CD4-positive, alpha-beta T cell (primary cell): Measurements from ENCODE around the gene NDUFA3. TPM values are rescaled to one million over a fixed set of nuclear protein-coding genes. Genes with fewer than 3 reads are reported as not detected.

Source experiments
- ATAC-seq: fragments of 200-7000 bp; cut with Tn5 transposase; one replicate; pipeline ENCODE4 v1.10.0; 2022; ENCODE audit warnings: mild to moderate bottlenecking; ENCODE audit not compliant: poor library complexity
- CTCF ChIA-PET: fragments of 350-600 bp; sonication (Branson Sonifier 250); formaldehyde crosslinking; loops from one replicate; lab custom pipeline; 2021; ENCODE audit warnings: antibody characterized with exemption, inconsistent platforms; lab: Charles Lee
- POLR2A ChIA-PET: fragments of 350-600 bp; sonication (Branson Sonifier 250); formaldehyde crosslinking; loops from one replicate; lab custom pipeline; 2021; ENCODE audit warnings: antibody characterized with exemption, inconsistent platforms; lab: Charles Lee
- DNase-seq, 14 experiments: peaks; one replicate each; pipeline ENCODE4 v3.0.0-alpha.2; 2013 to 2020; ENCODE audit warnings: mixed read lengths in 2 of 14
- H3K27ac ChIP-seq, 2 donors: one replicate each; pipeline versions ENCODE4 v1.5.1 to v1.7.0; 2013; ENCODE audit warnings: low read length in 2 of 2, low read depth in 1 of 2, mild to moderate bottlenecking in 1 of 2
- H3K27me3 ChIP-seq, 2 experiments: 1 replicate in 1 of 2; 2 replicates in 1 of 2; pipeline versions ENCODE4 v1.6.1 to v1.7.0; 2013; ENCODE audit warnings: low read length in 2 of 2, control low read depth in 1 of 2, mild to moderate bottlenecking in 1 of 2, moderate library complexity in 1 of 2; ENCODE audit not compliant: insufficient read depth in 2 of 2, control insufficient read depth in 1 of 2
- H3K36me3 ChIP-seq: one replicate; pipeline ENCODE4 v1.6.1; 2013; ENCODE audit warnings: low read length, control low read depth; ENCODE audit not compliant: insufficient read depth
- H3K4me1 ChIP-seq: one replicate; pipeline ENCODE4 v1.6.1; 2013; ENCODE audit warnings: low read length, control low read depth; ENCODE audit not compliant: insufficient read depth
- H3K4me3 ChIP-seq: one replicate; pipeline ENCODE4 v1.5.1; 2013; ENCODE audit warnings: mild to moderate bottlenecking, low read length, moderate library complexity
- H3K9me3 ChIP-seq, 2 experiments: 1 replicate in 1 of 2; 2 replicates in 1 of 2; pipeline versions ENCODE4 v1.6.1 to v1.7.0; 2013; ENCODE audit warnings: low read length in 2 of 2, mild to moderate bottlenecking in 2 of 2, control low read depth in 1 of 2, moderate library complexity in 1 of 2; ENCODE audit not compliant: control insufficient read depth in 1 of 2, insufficient read depth in 1 of 2
- H3K27ac Mint-ChIP-seq: one replicate; pipeline ENCODE4 v1.8.0; 2020; ENCODE audit warnings: mixed read lengths
- H3K27me3 Mint-ChIP-seq: one replicate; pipeline ENCODE4 v1.8.0; 2021; ENCODE audit warnings: mixed read lengths
- H3K36me3 Mint-ChIP-seq: one replicate; pipeline ENCODE4 v1.8.0; 2021; ENCODE audit warnings: low read depth, mixed read lengths
- H3K4me1 Mint-ChIP-seq: one replicate; pipeline ENCODE4 v1.8.0; 2021; ENCODE audit warnings: low read depth, mixed read lengths
- H3K4me3 Mint-ChIP-seq: one replicate; pipeline ENCODE4 v1.8.0; 2020; ENCODE audit warnings: mild to moderate bottlenecking, mixed read lengths
- H3K9me3 Mint-ChIP-seq: one replicate; pipeline ENCODE4 v1.8.0; 2020; ENCODE audit warnings: mixed read lengths
- CTCF ChIP-seq: fragments of 200-600 bp; IDR thresholded peaks from one replicate; pipeline ENCODE4 v1.8.0; 2022; ENCODE audit warnings: antibody characterized with exemption, mild to moderate bottlenecking
- intact Hi-C, 2 experiments: fragments of 100-400 bp; cut with DNase I in 1 of 2; cut with micrococcal nuclease in 1 of 2; formaldehyde crosslinking; loops; one replicate each; pipeline versions ENCODE4 v1.15.1 to v1.9.0; 2023 to 2025; cut with DNase I, micrococcal nuclease
- total RNA-seq, 174 experiments: library from RNA in 2 of 174; stranded (reverse) in 2 of 174; gene quantifications; one replicate each; pipeline ENCODE4 v1.2.3 and lab custom pipeline; 2021 to 2026

The NDUFA3 gene
- total RNA-seq, 2 experiments from 2014 or later = 63.0 to 63.5 TPM

GRCh38 chr19:54152878-54153524, 50.3 kb downstream of the NDUFA3 start:
- DNase-seq = no peak
- H3K27me3 ChIP-seq = no peaks in the 10 kb centered on the region
- no peak overlapping the region for H3K4me3 Mint-ChIP-seq
- peaks cover 92% of the 10 kb centered on the region for H3K36me3 ChIP-seq
- TF ChIP-seq CTCF = no peak
- ATAC-seq = no peak
- H3K9me3 Mint-ChIP-seq = no peaks in the 10 kb centered on the region
- ChIA-PET POLR2A (interaction anchor here (0.7 to 1.2 kb wide), 3 partner anchors 16 to 37 kb away, joined by 3 to 4 read pairs (median 3); partner anchors contain the start of genes CNOT3, MBOAT7, PRPF31 and TFPT), CTCF (no interaction called here)
- no peak overlapping the region for H3K4me3 ChIP-seq
- H3K27ac ChIP-seq = peak overlapping the region in 1 of 2 donors; percentile 17
- intact Hi-C loops = no loop called here
- H3K27ac Mint-ChIP-seq = peak overlapping the region; percentile 83
- peaks cover 88% of the 10 kb centered on the region for H3K36me3 Mint-ChIP-seq
- H3K9me3 ChIP-seq = no peaks in the 10 kb centered on the region
- no peaks in the 10 kb centered on the region for H3K27me3 Mint-ChIP-seq
- H3K4me1 Mint-ChIP-seq = peaks cover 30% of the 10 kb centered on the region
- peaks cover 45% of the 10 kb centered on the region for H3K4me1 ChIP-seq

DNA sequence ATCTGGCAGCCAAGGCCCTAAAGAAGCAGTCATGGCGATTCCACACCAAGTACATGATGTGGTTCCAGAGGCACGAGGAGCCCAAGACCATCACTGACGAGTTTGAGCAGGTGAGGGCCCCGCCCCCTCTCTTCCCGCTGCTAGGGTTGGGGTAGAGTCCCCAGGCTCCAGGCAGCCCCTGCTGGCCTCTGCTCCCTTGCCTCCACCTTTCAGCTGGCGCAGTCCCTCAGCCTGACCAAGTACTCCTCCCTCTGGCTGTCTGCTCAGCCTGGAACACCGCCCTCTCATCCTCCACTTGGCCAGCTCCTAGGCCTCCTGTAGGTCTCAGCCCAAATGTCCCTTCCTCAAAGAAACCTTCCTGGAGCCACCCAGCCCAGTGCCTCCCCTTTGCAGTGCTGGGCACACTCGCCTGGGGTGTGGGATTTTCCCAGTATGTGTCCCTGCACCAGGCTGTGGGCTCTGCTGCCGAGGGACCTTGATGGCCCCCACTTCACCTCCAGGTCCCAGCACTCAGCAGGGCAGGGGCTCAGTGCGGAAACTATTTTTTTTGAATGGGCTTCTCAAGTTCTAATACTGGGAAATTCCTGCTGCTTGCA, 51.2 kb downstream of the NDUFA3 start:
- Histone ChIP-seq H3K27ac (peak overlapping the region in 1 of 2 donors; percentile 17), H3K4me3 (no peak overlapping the region), H3K9me3 (no peaks in the 10 kb centered on the region), H3K4me1 (peaks cover 53% of the 10 kb centered on the region), H3K27me3 (no peaks in the 10 kb centered on the region), H3K36me3 (peaks cover 91% of the 10 kb centered on the region)
- no peaks in the 10 kb centered on the region for H3K9me3 Mint-ChIP-seq
- ChIA-PET CTCF (no interaction called here), POLR2A (interaction anchor here (0.7 to 7.7 kb wide), 4 partner anchors 16 to 38 kb away, joined by 3 to 144 read pairs (median 4); partner anchors contain the start of genes CNOT3, MBOAT7, PRPF31 and TFPT)
- intact Hi-C loops = no loop called here
- H3K4me1 Mint-ChIP-seq = peaks cover 37% of the 10 kb centered on the region
- H3K36me3 Mint-ChIP-seq = peaks cover 91% of the 10 kb centered on the region
- H3K4me3 Mint-ChIP-seq = no peak overlapping the region
- DNase-seq (no peak), ATAC-seq (no peak)
- TF ChIP-seq CTCF = no peak
- peak overlapping the region; percentile 83 for H3K27ac Mint-ChIP-seq
- H3K27me3 Mint-ChIP-seq = no peaks in the 10 kb centered on the region

DNA sequence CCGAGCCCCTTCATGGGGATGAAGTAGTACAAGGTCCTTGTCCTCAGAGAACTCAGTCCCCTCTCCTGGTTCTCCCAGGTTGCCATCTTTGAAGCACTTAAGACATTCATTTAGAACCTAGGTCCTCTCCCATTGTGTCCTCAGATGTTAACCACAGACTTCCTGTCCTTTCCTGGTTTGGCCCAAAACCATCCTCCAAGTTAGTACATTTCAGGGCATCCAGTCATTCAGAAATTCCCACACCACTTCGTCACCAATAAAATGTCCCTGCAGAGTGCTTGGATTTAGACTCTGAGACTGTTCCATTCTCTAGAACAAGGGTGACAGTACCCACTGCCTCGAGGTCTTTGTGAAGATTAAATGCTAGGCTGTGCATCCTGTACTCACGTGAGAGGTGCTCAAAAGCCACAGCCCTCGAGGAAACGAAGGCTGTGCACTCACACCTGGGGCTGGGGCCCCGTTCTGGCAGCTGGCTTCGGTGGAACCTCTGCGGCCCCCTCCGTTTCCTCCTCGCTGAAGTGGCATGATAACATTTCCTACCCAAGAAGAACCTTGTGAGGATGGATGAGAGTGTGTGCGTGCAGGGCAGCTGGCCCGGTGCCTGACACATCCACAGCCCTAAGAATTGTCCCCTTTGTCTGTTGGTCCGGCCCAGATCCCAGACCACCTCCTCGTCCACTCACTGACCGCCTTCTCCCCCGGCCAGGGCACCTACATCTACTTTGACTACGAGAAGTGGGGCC, 52.1 kb downstream of the NDUFA3 start:
- ChIA-PET POLR2A (interaction anchor here (2.0 to 7.7 kb wide), 2 partner anchors 17 to 39 kb away, joined by 6 to 144 read pairs; partner anchors contain the start of genes CNOT3, PRPF31 and TFPT), CTCF (no interaction called here)
- Mint-ChIP-seq H3K4me1 (peaks cover 45% of the 10 kb centered on the region), H3K27me3 (no peaks in the 10 kb centered on the region), H3K27ac (peak overlapping the region; percentile 83), H3K36me3 (peaks cover 91% of the 10 kb centered on the region), H3K4me3 (peak overlapping the region; percentile 84), H3K9me3 (no peaks in the 10 kb centered on the region)
- DNase-seq (peak in 10 of 14 experiments; percentile 25 to 72 (median 53)), ATAC-seq (peak; percentile 18)
- H3K36me3 ChIP-seq = peaks cover 83% of the 10 kb centered on the region
- H3K27ac ChIP-seq = peak overlapping the region in 1 of 2 donors; percentile 42
- peaks cover 57% of the 10 kb centered on the region for H3K4me1 ChIP-seq
- TF ChIP-seq CTCF = no peak
- H3K4me3 ChIP-seq = no peak overlapping the region
- intact Hi-C loops = no loop called here
- H3K27me3 ChIP-seq = no peaks in the 10 kb centered on the region
- no peaks in the 10 kb centered on the region for H3K9me3 ChIP-seq
